Measurements from ENCODE around the gene GARIN5B. TPM values are rescaled to one million over a fixed set of nuclear protein-coding genes. Genes with fewer than 3 reads are reported as not detected.

Gene GARIN5B
- total and polyA plus RNA-seq, 2 of the 13 experiments (the other 11 are each of a cell fraction or from before 2014, with no cell fraction given), result not detected

- TF ChIP-seq SNAPC4 (CRISPR knock-in tag; IDR thresholded peaks at IDR 0.05), result peak; percentile 82
- no peak for TF ChIP-seq ZKSCAN1 (IDR thresholded peaks at IDR 0.05; ENCODE audit: low read length)
- TF ChIP-seq ZNF383 (CRISPR knock-in tag; IDR thresholded peaks at IDR 0.05; ENCODE audit: borderline replicate concordance), result no peak
- no peak for TF ChIP-seq MLXIP (CRISPR knock-in tag; IDR thresholded peaks at IDR 0.05; ENCODE audit: borderline replicate concordance)
- TF ChIP-seq SPEN (CRISPR knock-in tag; IDR thresholded peaks at IDR 0.05; ENCODE audit: low read depth), result peak; percentile 92
- TF ChIP-seq ZNF841 (CRISPR knock-in tag; IDR thresholded peaks at IDR 0.05; ENCODE audit: borderline replicate concordance), result no peak
- TF ChIP-seq NONO (IDR thresholded peaks at IDR 0.05), result no peak
- TF ChIP-seq NONO (CRISPR knock-in tag; conservative IDR thresholded peaks at IDR 0.05), result peak; percentile 90
- TF ChIP-seq ZNF850 (CRISPR knock-in tag; conservative IDR thresholded peaks at IDR 0.05), result no peak
- TF ChIP-seq PRDM4 (CRISPR knock-in tag; IDR thresholded peaks at IDR 0.05; ENCODE audit: borderline replicate concordance), result no peak
- no peak for TF ChIP-seq FOXO4 (CRISPR knock-in tag; conservative IDR thresholded peaks at IDR 0.05)
- 0 out of 2 replicates have a peak, but pooled peaks have one; percentile 64 for TF ChIP-seq ZNF329 (CRISPR knock-in tag; IDR thresholded peaks at IDR 0.05; ENCODE audit: low read depth)
- TF ChIP-seq MTERF4 (CRISPR knock-in tag; IDR thresholded peaks at IDR 0.05), result peak; percentile 96
- TF ChIP-seq ZBTB20 (CRISPR knock-in tag; IDR thresholded peaks at IDR 0.05; ENCODE audit: borderline replicate concordance, low read depth), result 0 out of 2 replicates have a peak, but pooled peaks have one; percentile 42
- TF ChIP-seq ZBTB42 (CRISPR knock-in tag; IDR thresholded peaks at IDR 0.05), result peak; percentile 50; the same call in 1 of the 2 replicates
Measured at GRCh38 chr19:55385724-55386492, 22.8 kb upstream of the GARIN5B start, which contains the start of gene RPL28 (continued).
